Heart right ventricle (tissue), 16 donors: ENCODE data around the gene ZNF780B. TPM values are rescaled to one million over a fixed set of nuclear protein-coding genes. Genes with fewer than 3 reads are reported as not detected.

Experiments
- ATAC-seq, 8 donors: fragments of 200-7000 bp; cut with Tn5 transposase; one replicate each; pipeline ENCODE4 v1.9.1; 2020; ENCODE audit warnings: mild to moderate bottlenecking in 8 of 8, moderate library complexity in 8 of 8, moderate number of reproducible peaks in 1 of 8
- DNase-seq, 2 donors: peaks; one replicate each; pipeline ENCODE4 v3.0.0-alpha.2; 2020
- H3K27ac ChIP-seq, 10 donors: fragments of 200-600 bp; sonication (generic) in 2 of 10; one replicate each; pipeline versions ENCODE4 v1.5.0 to v1.8.0; 2020 to 2022; ENCODE audit warnings: mild to moderate bottlenecking in 3 of 10
- H3K27me3 ChIP-seq, 7 donors: fragments of 200-600 bp; one replicate each; pipeline ENCODE4 v1.8.0; 2021 to 2022; ENCODE audit warnings: mild to moderate bottlenecking in 2 of 7
- H3K36me3 ChIP-seq, 9 donors: fragments of 200-600 bp; sonication (generic) in 1 of 9; one replicate each; pipeline versions ENCODE4 v1.5.0 to v1.8.0; 2020 to 2022; ENCODE audit warnings: mild to moderate bottlenecking in 2 of 9
- H3K4me1 ChIP-seq, 9 donors: fragments of 200-600 bp; sonication (generic) in 1 of 9; one replicate each; pipeline versions ENCODE4 v1.5.0 to v1.8.0; 2020 to 2022; ENCODE audit warnings: mild to moderate bottlenecking in 4 of 9
- H3K4me3 ChIP-seq, 10 donors: fragments of 200-600 bp; sonication (generic) in 2 of 10; one replicate each; pipeline versions ENCODE4 v1.5.0 to v1.8.0; 2020 to 2022; ENCODE audit warnings: mild to moderate bottlenecking in 7 of 10, moderate library complexity in 2 of 10
- H3K9me3 ChIP-seq, 11 donors: fragments of 200-600 bp in 10 of 11; sonication (generic) in 2 of 11; one replicate each; pipeline versions ENCODE4 v1.5.0 to v1.8.0; 2013 to 2022; ENCODE audit warnings: mild to moderate bottlenecking in 2 of 11, control low read depth in 1 of 11, moderate library complexity in 1 of 11
- CTCF ChIP-seq, 9 donors: fragments of 200-600 bp; sonication (generic) in 2 of 9; IDR thresholded peaks; one replicate each; pipeline versions ENCODE4 v1.5.0 to v1.8.0; 2021 to 2022; ENCODE audit warnings: antibody characterized with exemption in 9 of 9, mild to moderate bottlenecking in 5 of 9, moderate library complexity in 1 of 9
- WGBS, 2 donors: extraction: QIAGEN DNeasy Blood & Tissue Kit; methylation state at CpG; one replicate each; pipeline ENCODE4 v1.1.7; 2013; ENCODE audit warnings: inconsistent platforms in 1 of 2; 5-methylcytosine and 5-hydroxymethylcytosine counted together
- intact Hi-C, 10 donors: fragments of 100-400 bp; cut with DNase I; formaldehyde crosslinking; loops; one replicate each; pipeline versions ENCODE4 v1.11.1 to v1.14.2; 2022
- polyA plus RNA-seq, 2 donors: library from polyadenylated mRNA; stranded (reverse); fragments of 200-250 nt; gene quantifications; one replicate each; pipeline ENCODE4 v1.2.3, GENCODE V29; 2013
- total RNA-seq, 10 donors: library from RNA; stranded (reverse); fragmentation: NEBNext Ultra II Directional in 3 of 10; extraction: Animal tissue kit (Norgen Biotek cat#: 25700) in 3 of 10; gene quantifications; one replicate each; pipeline versions ENCODE4 v1.2.1 to v1.2.4, GENCODE V29; 2021 to 2023
- donor health status: Arrhythmogenic right ventricular cardiomyopathy.
- donor health status: ischemic (EF 13 %, LVEDD 7.1; RV severe dilation, severe dysfunction).
- donor health status: healthy with polysubstance abuse.
- donor health status: DM: no; HTN: yes; CAD: no.
- donor health status: DM: no; HTN: no; CAD: no.
- donor health status: ischemic (EF 25% LVEDD 6.9; RV normal size, moderate dysfunction).
- donor health status: ischemic (EF 25% LVEDD 5.7; RV mildly dilated, moderate dysfunction).
- donor health status: healthy.
- donor health status: DM: yes; HTN: yes; CAD: no.
- donor health status: Ischemic cardiomyopathy.
- donor health status: ischemic (EF 35%, LVEDD 5.7; RV mildly dilated, moderate dysfunction).
- donor health status: nonischemic (EF 11% LVEDD 7.7; RV severe dilation, severe dysfunction).
- donor health status: DM: yes; HTN: yes; CAD: no.
- donor health status: PGD.
- donor health status: ischemic (EF 29% LVEDD 5.4; RV normal size, mild dysfunction).
- donor health status: nonischemic (EF 23%, LVEDD 6.1; RV moderate dilation, normal function).

ZNF780B gene
- total and polyA plus RNA-seq, 12 donors = 3.1 to 29.7 (median 24.5) TPM

GRCh38 chr19:40057166-40057565 lies 1.1 kb upstream of the ZNF780B start:
- Histone ChIP-seq H3K36me3 (no peaks in the 10 kb centered on the region), H3K4me1 (peaks cover 0 to 31% (median 16%) of the 10 kb centered on the region in 9 donors), H3K27me3 (no peaks in the 10 kb centered on the region), H3K4me3 (no peak overlapping the region), H3K9me3 (peaks cover 0 to 52% (median 19%) of the 10 kb centered on the region in 11 donors), H3K27ac (no peak overlapping the region)
- no peak for TF ChIP-seq CTCF (IDR thresholded peaks at IDR 0.05)
- 79% methylated on average over 1 of the region's 1 CpG for WGBS, 2 donors
- no peak for DNase-seq
- intact Hi-C loops = loop anchor here in 3 of 10 donors (10.0 kb wide), 1 partner anchor 52 kb away; no protein-coding TSS in a partner anchor
- no peak for ATAC-seq

GRCh38 chr19:40056505-40056904 lies 474 bp upstream of the ZNF780B start:
- H3K4me1 ChIP-seq = peaks cover 0 to 31% (median 16%) of the 10 kb centered on the region in 9 donors
- DNase-seq (no peak), ATAC-seq (no peak)
- no peaks in the 10 kb centered on the region for H3K36me3 ChIP-seq
- peak overlapping the region in 9 of 10 donors; percentile 66 to 84 (median 81) for H3K27ac ChIP-seq
- peaks cover 0 to 53% (median 19%) of the 10 kb centered on the region in 11 donors for H3K9me3 ChIP-seq
- 4% methylated on average over 7 of the region's 7 CpGs for WGBS, 2 donors
- TF ChIP-seq CTCF (IDR thresholded peaks at IDR 0.05) = no peak
- no peaks in the 10 kb centered on the region for H3K27me3 ChIP-seq
- H3K4me3 ChIP-seq = peak overlapping the region; percentile 68 to 89 (median 78)
- intact Hi-C loops = loop anchor here in 3 of 10 donors (10.0 kb wide), 1 partner anchor 52 kb away; no protein-coding TSS in a partner anchor

- ATAC-seq = peak in 4 of 8 donors; percentile 43 to 60 (median 56)
- WGBS, 2 donors = 31 to 47% methylated on average over 10 of the region's 10 CpGs
- TF ChIP-seq CTCF (IDR thresholded peaks at IDR 0.05) = no peak
- peak overlapping the region in 8 of 10 donors; percentile 76 to 84 (median 81) for H3K27ac ChIP-seq
- peaks cover 0 to 8% (median 0%) of the 10 kb centered on the region in 9 donors for H3K36me3 ChIP-seq
- H3K4me1 ChIP-seq = peaks cover 0 to 31% (median 16%) of the 10 kb centered on the region in 9 donors
- intact Hi-C loops = loop anchor here in 3 of 10 donors (10.0 kb wide), 1 partner anchor 50 kb away; no protein-coding TSS in a partner anchor
- DNase-seq = no peak
- no peaks in the 10 kb centered on the region for H3K27me3 ChIP-seq
- peaks cover 0 to 50% (median 13%) of the 10 kb centered on the region in 11 donors for H3K9me3 ChIP-seq
- H3K4me3 ChIP-seq = peak overlapping the region; percentile 68 to 89 (median 78)
These were observed 982 bp downstream of the ZNF780B start for GRCh38 chr19:40055049-40055448.

GRCh38 chr19:40054632-40055031 lies 1.4 kb downstream of the ZNF780B start:
- WGBS, 2 donors = 85 to 86% methylated on average over 9 of the region's 9 CpGs
- peak overlapping the region in 4 of 10 donors; percentile 76 to 84 (median 81) for H3K27ac ChIP-seq
- no peaks in the 10 kb centered on the region for H3K27me3 ChIP-seq
- peaks cover 0 to 50% (median 9%) of the 10 kb centered on the region in 11 donors for H3K9me3 ChIP-seq
- peaks cover 0 to 12% (median 3%) of the 10 kb centered on the region in 9 donors for H3K36me3 ChIP-seq
- peak overlapping the region in 8 of 10 donors; percentile 68 to 83 (median 76) for H3K4me3 ChIP-seq
- ATAC-seq = no peak
- DNase-seq = no peak
- intact Hi-C loops = loop anchor here in 3 of 10 donors (10.0 kb wide), 1 partner anchor 50 kb away; no protein-coding TSS in a partner anchor
- H3K4me1 ChIP-seq = peaks cover 0 to 31% (median 16%) of the 10 kb centered on the region in 9 donors
- no peak for TF ChIP-seq CTCF (IDR thresholded peaks at IDR 0.05)
